ENCODE results near the gene FARP2.

Gene FARP2

GRCh38 chr2:241309684-241310117, 46.4 kb upstream of the FARP2 start:
- TF ChIP-seq CTCF (conservative IDR thresholded peaks at IDR 0.05; ENCODE audit: low read depth, low read length) = no peak; the same call in 1 of the 2 replicates
- peak overlapping the region; percentile 63 for H3K4me2 ChIP-seq
- H3K4me3 ChIP-seq (IDR thresholded peaks at IDR 0.05; ENCODE audit: insufficient read depth, low read depth, low read length) = peak overlapping the region; percentile 12
- H3K4me1 ChIP-seq (ENCODE audit: low read depth, poor library complexity, severe bottlenecking) = peaks cover 91% of the 10 kb centered on the region
- H3K36me3 ChIP-seq (ENCODE audit: insufficient read depth) = no peaks in the 10 kb centered on the region
- no peaks in the 10 kb centered on the region for H4K20me1 ChIP-seq (ENCODE audit: insufficient read depth)
- peak overlapping the region; percentile 31; the same call in 1 of the 2 replicates for H3K9ac ChIP-seq
- H2AFZ ChIP-seq (ENCODE audit: low read depth) = no peak overlapping the region
- peak overlapping the region; percentile 73 for H3K27ac ChIP-seq
- no peaks in the 10 kb centered on the region for H3K27me3 ChIP-seq (ENCODE audit: insufficient read depth, low read depth)
- peaks cover 93% of the 10 kb centered on the region for H3K79me2 ChIP-seq (ENCODE audit: insufficient read depth, low read depth)

GRCh38 chr2:241310917-241311566, 45.0 kb upstream of the FARP2 start:
- Histone ChIP-seq H3K9ac (no peak overlapping the region), H3K36me3 (ENCODE audit: insufficient read depth) (no peaks in the 10 kb centered on the region), H3K79me2 (ENCODE audit: insufficient read depth, low read depth) (peaks cover 83% of the 10 kb centered on the region), H2AFZ (ENCODE audit: low read depth) (no peak overlapping the region), H3K4me1 (ENCODE audit: low read depth, poor library complexity, severe bottlenecking) (peaks cover 77% of the 10 kb centered on the region), H3K27me3 (ENCODE audit: insufficient read depth, low read depth) (no peaks in the 10 kb centered on the region), H4K20me1 (ENCODE audit: insufficient read depth) (no peaks in the 10 kb centered on the region), H3K27ac (peak overlapping the region; percentile 73), H3K4me2 (peak overlapping the region; percentile 63), H3K4me3 (IDR thresholded peaks at IDR 0.05; ENCODE audit: insufficient read depth, low read depth, low read length) (no peak overlapping the region)
- TF ChIP-seq CTCF (conservative IDR thresholded peaks at IDR 0.05; ENCODE audit: low read depth, low read length) = no peak

- no peak for TF ChIP-seq CTCF (conservative IDR thresholded peaks at IDR 0.05; ENCODE audit: low read depth, low read length)
- Histone ChIP-seq H4K20me1 (ENCODE audit: insufficient read depth) (no peaks in the 10 kb centered on the region), H3K36me3 (ENCODE audit: insufficient read depth) (no peaks in the 10 kb centered on the region), H3K4me1 (ENCODE audit: low read depth, poor library complexity, severe bottlenecking) (peaks cover 67% of the 10 kb centered on the region), H3K4me3 (IDR thresholded peaks at IDR 0.05; ENCODE audit: insufficient read depth, low read depth, low read length) (no peak overlapping the region), H2AFZ (ENCODE audit: low read depth) (no peak overlapping the region), H3K9ac (no peak overlapping the region), H3K27me3 (ENCODE audit: insufficient read depth, low read depth) (no peaks in the 10 kb centered on the region), H3K79me2 (ENCODE audit: insufficient read depth, low read depth) (peaks cover 85% of the 10 kb centered on the region), H3K27ac (no peak overlapping the region; the same call in 1 of the 2 replicates), H3K4me2 (peak overlapping the region; percentile 3; the same call in 1 of the 2 replicates)
Observed at GRCh38 chr2:241312082-241312481, 44.0 kb upstream of the FARP2 start.

- no peak for TF ChIP-seq CTCF (conservative IDR thresholded peaks at IDR 0.05; ENCODE audit: low read depth, low read length)
- H3K27me3 ChIP-seq (ENCODE audit: insufficient read depth, low read depth) = no peaks in the 10 kb centered on the region
- H2AFZ ChIP-seq (ENCODE audit: low read depth) = no peak overlapping the region
- H3K27ac ChIP-seq = peak overlapping the region; percentile 99; the same call in 1 of the 2 replicates
- H4K20me1 ChIP-seq (ENCODE audit: insufficient read depth) = no peaks in the 10 kb centered on the region
- H3K4me1 ChIP-seq (ENCODE audit: low read depth, poor library complexity, severe bottlenecking) = peaks cover 67% of the 10 kb centered on the region
- H3K36me3 ChIP-seq (ENCODE audit: insufficient read depth) = no peaks in the 10 kb centered on the region
- peak overlapping the region; percentile 99; the same call in 1 of the 2 replicates for H3K9ac ChIP-seq
- peaks cover 85% of the 10 kb centered on the region for H3K79me2 ChIP-seq (ENCODE audit: insufficient read depth, low read depth)
- no peak overlapping the region for H3K4me3 ChIP-seq (IDR thresholded peaks at IDR 0.05; ENCODE audit: insufficient read depth, low read depth, low read length)
- H3K4me2 ChIP-seq = peak overlapping the region; percentile 95
Observed at GRCh38 chr2:241313543-241314095, 42.5 kb upstream of the FARP2 start.
